GM19099 (cell line): ENCODE measurements around the gene TMEM204.

Experiments
- POLR2A ChIP-seq: IDR thresholded peaks from 3 replicates; pipeline ENCODE4 v1.6.1; 2011; ENCODE audit warnings: low read depth; ENCODE audit not compliant: insufficient read length; ENCODE audit errors: extremely low read depth

Gene TMEM204

GRCh38 chr16:1525871-1526607, 7.4 kb upstream of the TMEM204 start:
- no peak for TF ChIP-seq POLR2A

- no peak for TF ChIP-seq POLR2A
Observed at GRCh38 chr16:1526608-1527555, 6.6 kb upstream of the TMEM204 start.

- TF ChIP-seq POLR2A, result no peak
Observed at GRCh38 chr16:1527836-1528811, 5.3 kb upstream of the TMEM204 start.

- TF ChIP-seq POLR2A, result no peak
Observed at GRCh38 chr16:1528921-1529537, 4.4 kb upstream of the TMEM204 start.

GRCh38 chr16:1530349-1530882, 3.0 kb upstream of the TMEM204 start:
- no peak for TF ChIP-seq POLR2A

- TF ChIP-seq POLR2A, result no peak
Observed at GRCh38 chr16:1530883-1531637, 2.4 kb upstream of the TMEM204 start.

GRCh38 chr16:1531638-1531910, 1.9 kb upstream of the TMEM204 start:
- TF ChIP-seq POLR2A, result no peak

GRCh38 chr16:1532081-1532760, 1.2 kb upstream of the TMEM204 start:
- TF ChIP-seq POLR2A, result no peak

- no peak for TF ChIP-seq POLR2A
Observed at GRCh38 chr16:1532771-1533170, 695 bp upstream of the TMEM204 start.

- no peak for TF ChIP-seq POLR2A
Observed at GRCh38 chr16:1534021-1535020, 855 bp downstream of the TMEM204 start.

GRCh38 chr16:1535391-1536291, 2.2 kb downstream of the TMEM204 start:
- TF ChIP-seq POLR2A, result no peak

- TF ChIP-seq POLR2A, result no peak
Observed at GRCh38 chr16:1536601-1537000, 3.1 kb downstream of the TMEM204 start.
